Measurements from ENCODE around the gene IFNA5.

Gene IFNA5

GRCh38 chr9:21268347-21268657 lies 36.8 kb downstream of the IFNA5 start:
- no peak overlapping the region for H2AFZ ChIP-seq (ENCODE audit: low read length)
- H3K79me2 ChIP-seq (ENCODE audit: low read length) = no peaks in the 10 kb centered on the region
- no peak overlapping the region for H3K4me3 ChIP-seq (ENCODE audit: low read length)
- H3K9me2 ChIP-seq (replicated peaks; ENCODE audit: insufficient read depth, low read length) = no peaks in the 10 kb centered on the region
- H3K9ac ChIP-seq (ENCODE audit: low read length) = no peak overlapping the region
- no peak overlapping the region for H3K27ac ChIP-seq (ENCODE audit: low read length)
- DNase-seq = no peak
- TF ChIP-seq EZH2phosphoT487 (IDR thresholded peaks at IDR 0.05; ENCODE audit: low read length) (no peak), EZH2 (optimal IDR thresholded peaks at IDR 0.05; ENCODE audit: low read depth, low read length) (no peak), CTCF (IDR thresholded peaks at IDR 0.05; ENCODE audit: low read length) (no peak)
- no peaks in the 10 kb centered on the region for H3K36me3 ChIP-seq (replicated peaks; ENCODE audit: insufficient read depth, low read length)
- no peaks in the 10 kb centered on the region for H3K27me3 ChIP-seq (replicated peaks; ENCODE audit: insufficient read depth, low read length)
- H3F3A ChIP-seq (ENCODE audit: insufficient read depth, low read length) = no peaks in the 10 kb centered on the region
- no peaks in the 10 kb centered on the region for H3K4me1 ChIP-seq (ENCODE audit: low read length)
- no peaks in the 10 kb centered on the region for H3K9me3 ChIP-seq (replicated peaks; ENCODE audit: insufficient read depth, low read length)
- H4K20me1 ChIP-seq (ENCODE audit: insufficient read depth, low read length) = no peaks in the 10 kb centered on the region
- H3K4me2 ChIP-seq (ENCODE audit: low read depth, low read length) = no peak overlapping the region

GRCh38 chr9:21267485-21268346 lies 37.4 kb downstream of the IFNA5 start:
- no peaks in the 10 kb centered on the region for H3K9me2 ChIP-seq (replicated peaks; ENCODE audit: insufficient read depth, low read length)
- no peaks in the 10 kb centered on the region for H3K27me3 ChIP-seq (replicated peaks; ENCODE audit: insufficient read depth, low read length)
- no peaks in the 10 kb centered on the region for H3K79me2 ChIP-seq (ENCODE audit: low read length)
- H3K4me1 ChIP-seq (ENCODE audit: low read length) = no peaks in the 10 kb centered on the region
- H3K9ac ChIP-seq (ENCODE audit: low read length) = no peak overlapping the region
- no peak for TF ChIP-seq EZH2 (optimal IDR thresholded peaks at IDR 0.05; ENCODE audit: low read depth, low read length)
- TF ChIP-seq CTCF (IDR thresholded peaks at IDR 0.05; ENCODE audit: low read length) = no peak
- TF ChIP-seq EZH2phosphoT487 (IDR thresholded peaks at IDR 0.05; ENCODE audit: low read length) = no peak
- no peak overlapping the region for H3K4me3 ChIP-seq (ENCODE audit: low read length)
- H3K27ac ChIP-seq (ENCODE audit: low read length) = no peak overlapping the region
- no peak for DNase-seq
- no peaks in the 10 kb centered on the region for H3K9me3 ChIP-seq (replicated peaks; ENCODE audit: insufficient read depth, low read length)
- no peak overlapping the region for H2AFZ ChIP-seq (ENCODE audit: low read length)
- no peaks in the 10 kb centered on the region for H3F3A ChIP-seq (ENCODE audit: insufficient read depth, low read length)
- H3K36me3 ChIP-seq (replicated peaks; ENCODE audit: insufficient read depth, low read length) = no peaks in the 10 kb centered on the region
- H4K20me1 ChIP-seq (ENCODE audit: insufficient read depth, low read length) = no peaks in the 10 kb centered on the region
- no peak overlapping the region for H3K4me2 ChIP-seq (ENCODE audit: low read depth, low read length)

GRCh38 chr9:21266733-21267484 lies 38.2 kb downstream of the IFNA5 start:
- Histone ChIP-seq H3K4me1 (ENCODE audit: low read length) (no peaks in the 10 kb centered on the region), H3K9me2 (replicated peaks; ENCODE audit: insufficient read depth, low read length) (no peaks in the 10 kb centered on the region), H3K9ac (ENCODE audit: low read length) (no peak overlapping the region), H3K4me2 (ENCODE audit: low read depth, low read length) (no peak overlapping the region), H3K36me3 (replicated peaks; ENCODE audit: insufficient read depth, low read length) (no peaks in the 10 kb centered on the region), H3F3A (ENCODE audit: insufficient read depth, low read length) (no peaks in the 10 kb centered on the region), H3K27ac (ENCODE audit: low read length) (no peak overlapping the region), H3K9me3 (replicated peaks; ENCODE audit: insufficient read depth, low read length) (no peaks in the 10 kb centered on the region), H3K4me3 (ENCODE audit: low read length) (no peak overlapping the region), H4K20me1 (ENCODE audit: insufficient read depth, low read length) (no peaks in the 10 kb centered on the region), H3K79me2 (ENCODE audit: low read length) (no peaks in the 10 kb centered on the region), H2AFZ (ENCODE audit: low read length) (no peak overlapping the region), H3K27me3 (replicated peaks; ENCODE audit: insufficient read depth, low read length) (no peaks in the 10 kb centered on the region)
- TF ChIP-seq EZH2phosphoT487 (IDR thresholded peaks at IDR 0.05; ENCODE audit: low read length) (no peak), CTCF (IDR thresholded peaks at IDR 0.05; ENCODE audit: low read length) (no peak), EZH2 (optimal IDR thresholded peaks at IDR 0.05; ENCODE audit: low read depth, low read length) (no peak)
- DNase-seq = no peak
